CD4-positive, alpha-beta memory T cell (primary cell): ENCODE results near the gene CD47. TPM values are rescaled to one million over a fixed set of nuclear protein-coding genes. Genes with fewer than 3 reads are reported as not detected.

ENCODE experiments used
- CTCF ChIA-PET: fragments of 350-600 bp; sonication (Branson Sonifier 250); formaldehyde crosslinking; loops from one replicate; lab custom pipeline; 2021; ENCODE audit warnings: inconsistent platforms; ENCODE audit not compliant: partially characterized antibody; lab: Charles Lee
- POLR2A ChIA-PET: fragments of 350-600 bp; sonication (Branson Sonifier 250); formaldehyde crosslinking; loops from one replicate; lab custom pipeline; 2021; ENCODE audit not compliant: partially characterized antibody; lab: Charles Lee
- DNase-seq, 5 donors: peaks; one replicate each; pipeline versions ENCODE4 v3.0.0 to v3.0.0-alpha.2; 2020 to 2022; ENCODE audit warnings: mixed read lengths in 1 of 5
- H3K27ac ChIP-seq: one replicate; pipeline ENCODE4 v1.7.0; 2013; ENCODE audit warnings: low read depth, low read length
- H3K27me3 ChIP-seq: 2 replicates; pipeline ENCODE4 v1.7.0; 2013; ENCODE audit warnings: mild to moderate bottlenecking, low read length, moderate library complexity; ENCODE audit not compliant: insufficient read depth
- H3K36me3 ChIP-seq: 2 replicates; pipeline ENCODE4 v1.7.0; 2013; ENCODE audit warnings: mild to moderate bottlenecking, low read length, moderate library complexity; ENCODE audit not compliant: insufficient read depth
- H3K4me1 ChIP-seq: 2 replicates; pipeline ENCODE4 v1.7.0; 2013; ENCODE audit warnings: mild to moderate bottlenecking, low read length, moderate library complexity; ENCODE audit not compliant: insufficient read depth
- H3K4me3 ChIP-seq, 2 donors: one replicate each; pipeline ENCODE4 v1.7.0; 2013; ENCODE audit warnings: low read length in 2 of 2, mild to moderate bottlenecking in 1 of 2
- H3K9me3 ChIP-seq, 2 donors: one replicate each; pipeline ENCODE4 v1.7.0; 2013; ENCODE audit warnings: low read length in 2 of 2, control low read depth in 1 of 2; ENCODE audit not compliant: control insufficient read depth in 1 of 2
- H3K27ac Mint-ChIP-seq, 7 donors: one replicate each; pipeline ENCODE4 v1.8.0; 2020 to 2021; ENCODE audit warnings: mixed read lengths in 7 of 7, mild to moderate bottlenecking in 6 of 7, inconsistent platforms in 3 of 7, moderate library complexity in 3 of 7
- H3K27me3 Mint-ChIP-seq, 2 donors: one replicate each; pipeline ENCODE4 v1.8.0; 2020 to 2021; ENCODE audit warnings: mixed read lengths in 2 of 2
- H3K36me3 Mint-ChIP-seq, 2 donors: one replicate each; pipeline ENCODE4 v1.8.0; 2020 to 2021; ENCODE audit warnings: mixed read lengths in 2 of 2, inconsistent platforms in 1 of 2, mild to moderate bottlenecking in 1 of 2
- H3K4me1 Mint-ChIP-seq, 4 donors: one replicate each; pipeline ENCODE4 v1.8.0; 2020 to 2021; ENCODE audit warnings: mixed read lengths in 4 of 4, mild to moderate bottlenecking in 1 of 4
- H3K4me3 Mint-ChIP-seq, 8 donors: one replicate each; pipeline ENCODE4 v1.8.0; 2020 to 2021; ENCODE audit warnings: mixed read lengths in 8 of 8, mild to moderate bottlenecking in 7 of 8, moderate library complexity in 6 of 8, inconsistent platforms in 3 of 8
- H3K9me3 Mint-ChIP-seq, 8 donors: one replicate each; pipeline ENCODE4 v1.8.0; 2020 to 2021; ENCODE audit warnings: mixed read lengths in 8 of 8, mild to moderate bottlenecking in 5 of 8, inconsistent platforms in 3 of 8, moderate library complexity in 1 of 8
- intact Hi-C: fragments of 100-400 bp; cut with micrococcal nuclease; formaldehyde crosslinking; loops from one replicate; pipeline ENCODE4 v1.15.1; 2023
- polyA plus RNA-seq, 2 donors: library from polyadenylated mRNA; unstranded; fragments of 300-500 nt; fragmentation: Illumina TruSeq; gene quantifications; one replicate each; pipeline ENCODE4 v1.2.3, GENCODE V29; 2021
- total RNA-seq, 2 experiments: library from RNA; stranded (reverse); gene quantifications; one replicate each; pipeline ENCODE4 v1.2.3, GENCODE V29; 2021

Gene CD47
- total and polyA plus RNA-seq, 4 experiments from 2014 or later = 224 to 288 (median 253) TPM

GRCh38 chr3:108092501-108092900 lies 1.7 kb upstream of the CD47 start:
- intact Hi-C loops = loop anchor here (5.0 to 10.0 kb wide), 4 partner anchors 35 to 568 kb away; partner anchors contain the start of gene BBX
- Histone ChIP-seq H3K27me3 (no peaks in the 10 kb centered on the region), H3K4me1 (peaks cover 42% of the 10 kb centered on the region), H3K27ac (peak overlapping the region; percentile 96), H3K9me3 (no peaks in the 10 kb centered on the region), H3K4me3 (peak overlapping the region in 1 of 2 donors; percentile 16), H3K36me3 (no peaks in the 10 kb centered on the region)
- DNase-seq = peak in 1 of 5 donors; percentile 14
- ChIA-PET POLR2A (interaction anchor here (0.5 to 21.0 kb wide), 15 partner anchors 10 to 741 kb away, joined by 3 to 531 read pairs (median 5); partner anchors contain the start of gene IFT57), CTCF (interaction anchor here (0.8 to 4.4 kb wide), 14 partner anchors 9 to 165 kb away, joined by 3 to 32 read pairs (median 4); no protein-coding TSS in a partner anchor)
- Mint-ChIP-seq H3K4me3 (peak overlapping the region; percentile 81 to 98 (median 88)), H3K36me3 (peaks cover 0 to 13% of the 10 kb centered on the region in 2 donors), H3K4me1 (peaks cover 33 to 61% (median 43%) of the 10 kb centered on the region in 4 donors), H3K9me3 (peaks cover 0 to 3% (median 0%) of the 10 kb centered on the region in 8 donors), H3K27me3 (peaks cover 0 to 1% of the 10 kb centered on the region in 2 donors), H3K27ac (peak overlapping the region; percentile 96 to 100 (median 97))

GRCh38 chr3:108091498-108092250 lies 843 bp upstream of the CD47 start:
- DNase-seq = peak; percentile 54 to 73 (median 64)
- Mint-ChIP-seq H3K4me3 (peak overlapping the region; percentile 81 to 98 (median 88)), H3K4me1 (peaks cover 33 to 57% (median 41%) of the 10 kb centered on the region in 4 donors), H3K27ac (peak overlapping the region; percentile 96 to 100 (median 97)), H3K9me3 (peaks cover 0 to 3% (median 0%) of the 10 kb centered on the region in 8 donors), H3K27me3 (peaks cover 0 to 1% of the 10 kb centered on the region in 2 donors), H3K36me3 (peaks cover 0 to 13% of the 10 kb centered on the region in 2 donors)
- Histone ChIP-seq H3K4me3 (peak overlapping the region; percentile 24 to 71), H3K4me1 (peaks cover 50% of the 10 kb centered on the region), H3K9me3 (no peaks in the 10 kb centered on the region), H3K27me3 (no peaks in the 10 kb centered on the region), H3K27ac (peak overlapping the region; percentile 96), H3K36me3 (no peaks in the 10 kb centered on the region)
- ChIA-PET CTCF (interaction anchor here (1.1 to 4.4 kb wide), 7 partner anchors 30 to 164 kb away, joined by 3 to 32 read pairs (median 4); no protein-coding TSS in a partner anchor), POLR2A (interaction anchor here (0.5 to 21.0 kb wide), 11 partner anchors 9 to 742 kb away, joined by 3 to 531 read pairs (median 7); partner anchors contain the start of gene IFT57)
- intact Hi-C loops = loop anchor here (1.0 to 10.0 kb wide), 7 partner anchors 9 to 567 kb away; partner anchors contain the start of genes BBX and IFT57

GRCh38 chr3:108090049-108090700 lies 656 bp downstream of the CD47 start:
- Histone ChIP-seq H3K4me3 (peak overlapping the region; percentile 71 to 82), H3K4me1 (peaks cover 59% of the 10 kb centered on the region), H3K27ac (peak overlapping the region; percentile 96), H3K36me3 (peaks cover 2% of the 10 kb centered on the region), H3K9me3 (no peaks in the 10 kb centered on the region), H3K27me3 (no peaks in the 10 kb centered on the region)
- Mint-ChIP-seq H3K4me3 (peak overlapping the region in 7 of 8 donors; percentile 98 to 100 (median 98)), H3K27ac (peak overlapping the region; percentile 98 to 100 (median 99)), H3K36me3 (peaks cover 0 to 13% of the 10 kb centered on the region in 2 donors), H3K27me3 (peaks cover 0 to 1% of the 10 kb centered on the region in 2 donors), H3K4me1 (peaks cover 32 to 51% (median 38%) of the 10 kb centered on the region in 4 donors), H3K9me3 (peaks cover 0 to 3% (median 0%) of the 10 kb centered on the region in 8 donors)
- peak; percentile 71 to 86 (median 78) for DNase-seq
- ChIA-PET POLR2A (interaction anchor here (0.6 to 21.0 kb wide), 19 partner anchors 10 to 566 kb away, joined by 3 to 531 read pairs (median 4); partner anchors contain the start of gene IFT57), CTCF (interaction anchor here (0.5 to 1.7 kb wide), 9 partner anchors 15 to 165 kb away, joined by 3 to 5 read pairs (median 3); no protein-coding TSS in a partner anchor)
- intact Hi-C loops = loop anchor here (5.0 to 10.0 kb wide), 4 partner anchors 33 to 565 kb away; partner anchors contain the start of gene BBX

GRCh38 chr3:108089579-108089978 lies 1.3 kb downstream of the CD47 start:
- POLR2A ChIA-PET = interaction anchor here (0.6 to 21.0 kb wide), 17 partner anchors 10 to 565 kb away, joined by 3 to 531 read pairs (median 4); partner anchors contain the start of gene IFT57
- H3K4me3 Mint-ChIP-seq = peak overlapping the region in 7 of 8 donors; percentile 98 to 100 (median 98)
- H3K36me3 Mint-ChIP-seq = peaks cover 0 to 13% of the 10 kb centered on the region in 2 donors
- intact Hi-C loops = no loop called here
- peak overlapping the region; percentile 98 to 100 (median 99) for H3K27ac Mint-ChIP-seq
- Histone ChIP-seq H3K36me3 (peaks cover 6% of the 10 kb centered on the region), H3K27ac (peak overlapping the region; percentile 96), H3K9me3 (no peaks in the 10 kb centered on the region), H3K4me1 (peaks cover 65% of the 10 kb centered on the region), H3K27me3 (no peaks in the 10 kb centered on the region), H3K4me3 (peak overlapping the region; percentile 71 to 82)
- H3K9me3 Mint-ChIP-seq = peaks cover 0 to 3% (median 0%) of the 10 kb centered on the region in 8 donors
- peaks cover 0 to 1% of the 10 kb centered on the region in 2 donors for H3K27me3 Mint-ChIP-seq
- DNase-seq = no peak
- CTCF ChIA-PET = interaction anchor here (0.8 to 1.7 kb wide), 8 partner anchors 14 to 133 kb away, joined by 3 to 5 read pairs (median 3); no protein-coding TSS in a partner anchor
- H3K4me1 Mint-ChIP-seq = peaks cover 26 to 46% (median 33%) of the 10 kb centered on the region in 4 donors

- peak; percentile 32 to 67 (median 43) for DNase-seq
- CTCF ChIA-PET = interaction anchor here (1.0 to 2.1 kb wide), 3 partner anchors 13 to 40 kb away, joined by 3 to 7 read pairs (median 4); no protein-coding TSS in a partner anchor
Observed at GRCh38 chr3:108088697-108089096, 2.1 kb downstream of the CD47 start.

GRCh38 chr3:108088146-108088545 lies 2.7 kb downstream of the CD47 start:
- Mint-ChIP-seq H3K4me3 (peak overlapping the region in 5 of 8 donors; percentile 80 to 99 (median 83)), H3K9me3 (peaks cover 0 to 3% (median 0%) of the 10 kb centered on the region in 8 donors), H3K27me3 (peaks cover 0 to 1% of the 10 kb centered on the region in 2 donors), H3K4me1 (peaks cover 18 to 35% (median 25%) of the 10 kb centered on the region in 4 donors), H3K27ac (peak overlapping the region in 6 of 7 donors; percentile 76 to 92 (median 85)), H3K36me3 (peaks cover 0 to 14% of the 10 kb centered on the region in 2 donors)
- peaks cover 69% of the 10 kb centered on the region for H3K4me1 ChIP-seq
- intact Hi-C loops = loop anchor here (1.0 kb wide), 1 partner anchor 8 kb away; no protein-coding TSS in a partner anchor
- peak overlapping the region; percentile 3 for H3K27ac ChIP-seq
- ChIA-PET POLR2A (interaction anchor here (0.7 to 21.0 kb wide), 7 partner anchors 8 to 149 kb away, joined by 3 to 531 read pairs (median 13); partner anchors contain the start of gene IFT57), CTCF (interaction anchor here (2.1 kb wide), 1 partner anchor 13 kb away, joined by 7 read pairs; no protein-coding TSS in a partner anchor)
- no peaks in the 10 kb centered on the region for H3K27me3 ChIP-seq
- no peaks in the 10 kb centered on the region for H3K9me3 ChIP-seq
- peaks cover 6% of the 10 kb centered on the region for H3K36me3 ChIP-seq
- peak overlapping the region in 1 of 2 donors; percentile 71 for H3K4me3 ChIP-seq
- DNase-seq = no peak

More at GRCh38 chr3:108088697-108089096, 2.1 kb downstream of the CD47 start:
- H3K4me1 ChIP-seq = peaks cover 69% of the 10 kb centered on the region
- H3K27ac Mint-ChIP-seq = peak overlapping the region; percentile 80 to 100 (median 90)
- H3K4me3 Mint-ChIP-seq = peak overlapping the region in 7 of 8 donors; percentile 80 to 99 (median 94)
- H3K36me3 ChIP-seq = peaks cover 6% of the 10 kb centered on the region
- peaks cover 23 to 40% (median 30%) of the 10 kb centered on the region in 4 donors for H3K4me1 Mint-ChIP-seq
- no peaks in the 10 kb centered on the region for H3K27me3 ChIP-seq
- intact Hi-C loops = loop anchor here (1.0 kb wide), 1 partner anchor 8 kb away; no protein-coding TSS in a partner anchor
- H3K9me3 Mint-ChIP-seq = peaks cover 0 to 3% (median 0%) of the 10 kb centered on the region in 8 donors
- no peaks in the 10 kb centered on the region for H3K9me3 ChIP-seq
- peaks cover 0 to 1% of the 10 kb centered on the region in 2 donors for H3K27me3 Mint-ChIP-seq
- peaks cover 0 to 13% of the 10 kb centered on the region in 2 donors for H3K36me3 Mint-ChIP-seq
- peak overlapping the region; percentile 96 for H3K27ac ChIP-seq
- peak overlapping the region; percentile 60 to 71 for H3K4me3 ChIP-seq
- POLR2A ChIA-PET = interaction anchor here (0.7 to 21.0 kb wide), 9 partner anchors 9 to 161 kb away, joined by 4 to 531 read pairs (median 13); partner anchors contain the start of gene IFT57
